ENCODE measurements around the gene ATP6V0C.

ATP6V0C gene

GRCh38 chr16:2508722-2509400 lies 4.9 kb upstream of the ATP6V0C start:
- DNase-seq (ENCODE audit: low read depth in 1 of 2, low spot score in 1 of 2), result no peak

DNA sequence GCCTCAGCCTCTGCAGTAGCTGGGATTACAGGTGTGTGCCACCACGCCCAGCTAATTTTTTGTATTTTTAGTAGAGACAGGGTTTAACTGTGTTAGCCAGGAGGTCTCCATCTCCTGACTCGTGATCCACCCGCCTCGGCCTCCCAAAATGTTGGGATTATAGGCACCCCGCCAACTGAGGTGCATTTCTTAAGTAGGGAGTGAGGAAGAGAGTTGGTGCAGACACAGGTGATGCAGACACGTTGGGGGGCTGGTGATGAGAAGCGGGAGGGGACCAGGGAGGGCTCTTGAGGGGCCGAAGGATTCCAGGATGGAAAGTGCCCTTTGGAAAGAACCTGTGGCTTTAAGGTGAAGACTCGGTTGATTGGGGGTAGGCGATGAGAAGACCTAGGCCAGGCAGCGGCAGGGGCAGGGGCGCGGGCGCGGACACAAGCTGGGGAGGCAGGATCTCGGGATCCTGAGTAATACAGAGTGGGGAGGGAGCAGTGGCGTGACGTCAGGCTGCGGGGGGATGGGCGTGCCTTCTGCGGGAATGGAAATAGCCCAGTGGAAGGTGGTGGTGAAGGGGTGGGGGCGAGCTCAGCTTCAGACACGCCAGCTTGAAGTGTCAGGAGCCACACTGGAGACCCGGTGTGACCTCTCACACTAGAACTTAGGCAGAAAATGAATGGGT lies 2.5 kb upstream of the ATP6V0C start:
- DNase-seq (ENCODE audit: low read depth in 1 of 2, low spot score in 1 of 2), result no peak

DNA sequence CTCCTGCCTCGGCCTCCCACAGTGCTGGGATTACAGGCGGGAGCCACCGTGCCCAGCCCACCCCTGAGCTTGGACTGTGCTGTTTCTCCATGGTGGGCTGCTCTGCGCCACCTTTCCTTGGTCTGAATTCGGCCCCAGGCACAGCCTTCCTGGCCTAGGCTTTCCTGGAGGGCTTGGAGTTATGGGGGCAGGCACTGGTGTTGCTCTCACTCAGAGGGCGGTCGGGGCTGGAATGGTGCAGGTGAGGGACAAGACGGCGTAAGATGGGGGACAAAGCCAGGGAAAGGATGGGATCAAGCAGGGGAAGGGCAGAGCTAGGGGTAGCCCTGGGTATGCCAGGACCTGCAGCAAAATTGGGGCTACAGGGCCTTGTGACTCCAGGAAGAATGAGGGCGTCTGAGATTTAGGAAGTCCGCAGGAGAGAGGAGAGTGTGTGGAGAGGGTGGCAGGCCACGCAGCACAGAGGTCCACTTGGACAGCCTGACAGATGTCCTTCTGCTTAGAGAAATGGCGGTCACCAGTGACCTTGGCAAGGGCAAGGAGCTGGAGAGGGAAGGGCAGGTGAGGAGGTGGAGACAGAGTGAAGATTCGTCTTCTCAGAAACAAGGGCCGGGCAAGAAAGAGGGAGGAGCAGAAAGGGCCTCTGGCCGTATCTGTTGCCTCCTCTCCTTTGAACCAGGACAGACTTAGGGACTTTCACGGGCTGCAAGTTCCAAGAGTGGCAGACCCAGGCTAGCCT lies 1.6 kb upstream of the ATP6V0C start:
- DNase-seq (ENCODE audit: low read depth in 1 of 2, low spot score in 1 of 2), result no peak

- DNase-seq (ENCODE audit: low read depth in 1 of 2, low spot score in 1 of 2), result no peak
These were observed 882 bp upstream of the ATP6V0C start for GRCh38 chr16:2512735-2513404.

- DNase-seq (ENCODE audit: low read depth in 1 of 2, low spot score in 1 of 2), result no peak
These were observed 804 bp downstream of the ATP6V0C start for GRCh38 chr16:2514333-2515179.

GRCh38 chr16:2515180-2515851 lies 1.6 kb downstream of the ATP6V0C start:
- no peak for DNase-seq (ENCODE audit: low read depth in 1 of 2, low spot score in 1 of 2)

DNA sequence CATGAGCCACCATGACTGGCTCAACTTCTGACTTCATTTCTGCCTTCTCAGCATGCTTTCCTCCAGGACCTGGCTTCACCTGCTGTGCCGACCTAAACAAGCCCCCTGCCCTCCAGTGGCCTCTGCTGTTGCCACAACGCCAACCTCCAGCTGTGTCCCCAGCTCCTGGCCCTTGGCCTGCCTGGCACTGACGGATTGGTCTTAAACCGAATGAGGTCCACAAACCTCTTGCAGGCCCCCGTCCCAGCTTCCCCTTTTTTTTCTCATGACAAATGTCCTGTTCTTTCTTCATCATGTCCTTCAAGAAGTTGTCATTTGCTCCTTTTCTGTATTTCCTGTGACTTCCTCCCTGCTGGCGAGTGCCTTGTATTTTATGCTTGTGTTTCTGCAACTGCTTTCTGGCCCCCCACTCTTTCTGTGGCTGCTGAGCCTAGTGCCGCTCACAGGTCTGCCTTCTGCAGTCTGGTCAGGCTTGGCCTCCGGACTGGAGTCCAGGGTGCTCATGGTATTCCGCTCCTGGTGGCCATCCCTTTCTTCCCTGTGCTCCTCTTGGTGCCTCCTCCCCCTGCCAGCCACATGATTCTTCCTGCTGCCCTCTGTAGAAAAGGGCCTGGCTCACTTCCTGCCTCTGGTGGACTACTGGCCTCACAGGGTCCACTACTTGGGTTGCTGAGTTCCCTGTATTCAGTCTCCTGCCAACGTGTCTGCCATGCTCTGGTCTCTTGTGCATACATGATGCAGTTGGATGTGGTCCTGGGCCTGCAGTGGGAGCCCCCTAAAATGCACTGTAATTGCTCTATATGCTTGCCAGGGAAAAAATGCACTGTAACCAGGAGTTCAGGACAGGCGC lies 2.9 kb downstream of the ATP6V0C start:
- no peak for DNase-seq (ENCODE audit: low read depth in 1 of 2, low spot score in 1 of 2)

DNA sequence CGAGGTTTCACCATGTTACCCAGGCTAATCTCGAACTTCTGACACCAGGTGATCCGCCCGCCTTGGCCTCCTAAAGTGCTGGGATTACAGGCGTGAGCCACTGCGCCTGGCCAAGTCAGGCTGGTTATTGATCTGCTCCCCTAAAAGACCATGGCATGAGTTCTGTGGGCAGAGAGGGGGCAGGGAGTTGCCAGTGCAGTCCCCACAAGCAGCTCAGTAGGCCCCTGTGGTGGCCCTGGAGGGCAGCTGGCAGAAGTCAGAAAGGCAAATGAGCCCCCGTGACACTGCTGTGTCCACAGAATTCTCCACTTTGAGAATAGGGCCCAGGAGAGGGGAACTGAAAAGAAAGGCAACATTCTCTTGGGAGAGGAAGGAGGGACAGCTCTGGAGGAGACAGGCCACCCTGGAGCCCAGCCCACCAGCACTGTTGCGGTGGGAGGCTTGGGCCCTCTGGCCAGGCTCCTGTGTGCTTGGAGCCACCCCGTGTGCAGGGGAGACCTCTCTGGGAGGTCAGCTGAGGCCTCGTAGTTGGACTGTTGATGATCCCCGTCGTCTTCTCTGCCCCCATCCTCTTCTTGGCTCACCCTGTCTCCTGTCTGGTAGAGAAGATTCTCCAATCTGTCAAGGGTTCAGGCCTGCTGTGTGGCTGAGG lies 4.3 kb downstream of the ATP6V0C start:
- DNase-seq (ENCODE audit: low read depth in 1 of 2, low spot score in 1 of 2), result no peak

DNA sequence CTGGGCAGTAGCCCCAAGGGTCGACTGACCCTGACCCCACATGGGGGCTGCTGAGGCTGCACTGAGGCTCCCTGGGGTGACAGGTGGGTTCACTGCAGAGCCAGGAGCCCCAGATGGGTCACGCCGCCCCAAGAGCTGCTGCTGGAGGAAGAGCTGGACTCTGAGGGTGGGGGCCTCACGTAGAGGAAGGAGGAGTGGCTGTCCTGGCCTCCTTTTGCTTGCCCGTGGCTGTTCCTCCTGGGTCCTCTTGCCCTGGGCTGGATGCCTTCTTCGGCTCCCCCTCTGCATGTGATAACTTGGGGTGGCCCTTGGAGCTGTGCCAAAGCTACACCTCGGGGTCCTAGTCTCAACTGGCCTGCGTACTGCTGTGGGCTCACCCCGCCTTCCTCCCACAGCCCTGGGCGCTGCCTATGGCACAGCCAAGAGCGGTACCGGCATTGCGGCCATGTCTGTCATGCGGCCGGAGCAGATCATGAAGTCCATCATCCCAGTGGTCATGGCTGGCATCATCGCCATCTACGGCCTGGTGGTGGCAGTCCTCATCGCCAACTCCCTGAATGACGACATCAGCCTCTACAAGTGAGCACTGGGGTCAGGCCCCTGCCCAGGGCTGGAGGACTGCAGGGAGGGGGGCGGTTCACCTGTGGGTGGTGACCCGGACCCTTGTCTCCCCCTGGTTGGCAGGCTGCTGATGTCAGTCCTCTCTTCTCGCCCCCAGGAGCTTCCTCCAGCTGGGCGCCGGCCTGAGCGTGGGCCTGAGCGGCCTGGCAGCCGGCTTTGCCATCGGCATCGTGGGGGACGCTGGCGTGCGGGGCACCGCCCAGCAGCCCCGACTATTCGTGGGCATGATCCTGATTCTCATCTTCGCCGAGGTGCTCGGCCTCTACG lies 5.3 kb downstream of the ATP6V0C start:
- no peak for DNase-seq (ENCODE audit: low read depth in 1 of 2, low spot score in 1 of 2)

GRCh38 chr16:2519711-2520080 lies 5.9 kb downstream of the ATP6V0C start:
- no peak for DNase-seq (ENCODE audit: low read depth in 1 of 2, low spot score in 1 of 2)

DNA sequence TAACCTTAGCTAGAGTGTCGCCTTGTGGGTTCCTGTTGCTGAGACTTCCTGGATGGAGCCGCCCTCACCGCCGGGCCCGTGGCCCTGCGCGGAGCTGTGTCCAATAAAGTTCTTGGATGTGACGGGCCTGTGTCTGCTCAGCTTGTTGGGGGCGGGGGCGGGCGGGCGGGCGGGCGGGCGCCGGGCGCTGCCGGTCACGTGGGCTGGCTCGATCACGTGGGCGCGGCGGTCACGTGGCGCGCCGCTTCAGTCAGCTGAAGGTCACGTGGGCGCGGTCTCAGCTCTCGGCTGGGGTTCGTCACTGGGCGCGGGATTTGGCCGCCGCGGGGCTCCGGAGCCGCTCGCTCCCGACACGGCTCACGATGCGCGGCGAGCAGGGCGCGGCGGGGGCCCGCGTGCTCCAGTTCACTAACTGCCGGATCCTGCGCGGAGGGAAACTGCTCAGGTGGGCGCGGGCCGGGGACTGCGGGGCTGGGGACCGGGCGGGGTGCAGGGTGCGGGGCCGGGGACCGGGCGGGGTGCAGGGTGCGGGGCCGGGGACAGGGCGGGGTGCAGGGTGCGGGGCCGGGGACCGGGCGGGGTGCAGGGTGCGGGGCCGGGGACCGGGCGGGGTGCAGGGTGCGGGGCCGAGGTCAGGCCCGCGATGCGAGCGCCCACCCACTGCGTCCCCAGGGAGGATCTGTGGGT lies 6.5 kb downstream of the ATP6V0C start, which contains the start of gene AMDHD2:
TSS of gene AMDHD2 (plus strand) at position 275 of the 687 bp plus-strand sequence. CDS start at position 363, 88 bp downstream.
- DNase-seq (ENCODE audit: low read depth in 1 of 2, low spot score in 1 of 2), result peak; percentile 69 to 79

DNA sequence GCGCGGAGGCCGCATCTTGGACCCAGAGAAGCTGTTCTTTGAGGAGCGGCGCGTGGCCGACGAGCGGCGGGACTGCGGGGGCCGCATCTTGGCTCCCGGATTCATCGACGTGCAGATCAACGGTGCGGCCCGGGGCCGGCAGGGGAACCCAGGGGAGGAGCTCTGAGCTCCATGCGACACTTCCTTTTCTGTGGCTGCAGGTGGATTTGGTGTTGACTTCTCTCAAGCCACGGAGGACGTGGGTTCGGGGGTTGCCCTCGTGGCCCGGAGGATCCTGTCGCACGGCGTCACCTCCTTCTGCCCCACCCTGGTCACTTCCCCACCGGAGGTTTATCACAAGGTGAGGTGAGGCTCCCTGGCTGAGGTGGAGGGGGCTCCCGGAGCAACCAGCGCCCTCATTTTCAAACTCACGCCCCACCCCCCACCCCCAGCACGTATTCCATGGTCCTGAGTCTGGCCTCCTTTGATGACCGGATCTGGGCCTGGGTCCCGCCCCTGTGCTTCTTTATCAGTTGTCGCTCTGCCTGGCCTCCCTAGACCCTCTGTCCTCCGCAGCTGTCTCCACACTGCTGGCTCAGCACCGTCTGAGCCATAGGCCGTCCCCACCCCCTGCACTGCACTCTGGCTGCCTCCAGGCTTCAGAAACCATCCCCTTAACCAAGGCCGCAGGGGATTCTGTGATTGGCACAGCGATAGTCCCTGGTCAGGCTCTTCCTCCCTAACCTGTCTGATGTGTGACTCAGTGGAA lies 7.2 kb downstream of the ATP6V0C start:
- DNase-seq (ENCODE audit: low read depth in 1 of 2, low spot score in 1 of 2), result no peak

GRCh38 chr16:2523801-2524231 lies 10.1 kb downstream of the ATP6V0C start:
- DNase-seq (ENCODE audit: low read depth in 1 of 2, low spot score in 1 of 2), result no peak

GRCh38 chr16:2524339-2524938 lies 10.7 kb downstream of the ATP6V0C start:
- no peak for DNase-seq (ENCODE audit: low read depth in 1 of 2, low spot score in 1 of 2)

- DNase-seq (ENCODE audit: low read depth in 1 of 2, low spot score in 1 of 2), result no peak
These were observed 12.4 kb downstream of the ATP6V0C start for GRCh38 chr16:2526135-2526534.
